ENCODE data around the gene ZDHHC1. TPM values are rescaled to one million over a fixed set of nuclear protein-coding genes. Genes with fewer than 3 reads are reported as not detected.
"Not testable (repeated sequence)": the region's sequence is repeated elsewhere in the genome, so short reads cannot be mapped to it uniquely, and the experiment has no call there.

ZDHHC1 gene
- total RNA-seq, 1 experiment from 2014 or later, result 9.9 TPM

GRCh38 chr16:67394155-67395104, 21.8 kb downstream of the ZDHHC1 start:
- no peak for DNase-seq (ENCODE audit: low read depth)

- no peak for DNase-seq (ENCODE audit: low read depth)
Observed at GRCh38 chr16:67393788-67394154, 22.5 kb downstream of the ZDHHC1 start.

GRCh38 chr16:67393111-67393787, 23.0 kb downstream of the ZDHHC1 start, which contains the start of gene TPPP3:
Gene TPPP3 (minus strand): TSS chr16:67393498. CDS start chr16:67391111, 2,387 bp downstream.
- peak; percentile 87 for DNase-seq (ENCODE audit: low read depth)

- DNase-seq (ENCODE audit: low read depth), result no peak
Observed at GRCh38 chr16:67392301-67393059, 23.8 kb downstream of the ZDHHC1 start.

- peak; percentile 22 for DNase-seq (ENCODE audit: low read depth)
Observed at GRCh38 chr16:67391424-67392300, 24.6 kb downstream of the ZDHHC1 start.

GRCh38 chr16:67390816-67391423, 25.4 kb downstream of the ZDHHC1 start:
- no peak for DNase-seq (ENCODE audit: low read depth)

GRCh38 chr16:67389911-67390815, 26.1 kb downstream of the ZDHHC1 start:
- no peak for DNase-seq (ENCODE audit: low read depth)

- no peak for DNase-seq (ENCODE audit: low read depth)
Observed at GRCh38 chr16:67388591-67388990, 27.7 kb downstream of the ZDHHC1 start.

GRCh38 chr16:67388191-67388590, 28.1 kb downstream of the ZDHHC1 start:
- DNase-seq (ENCODE audit: low read depth), result no peak

GRCh38 chr16:67387479-67388079, 28.7 kb downstream of the ZDHHC1 start:
- DNase-seq (ENCODE audit: low read depth), result no peak

GRCh38 chr16:67386861-67387455, 29.3 kb downstream of the ZDHHC1 start:
- DNase-seq (ENCODE audit: low read depth), result no peak

- no peak for DNase-seq (ENCODE audit: low read depth)
Observed at GRCh38 chr16:67384778-67385510, 31.3 kb downstream of the ZDHHC1 start.

GRCh38 chr16:67383284-67383683, 33.0 kb downstream of the ZDHHC1 start:
- DNase-seq (ENCODE audit: low read depth), result no peak

GRCh38 chr16:67378642-67379041, 37.6 kb downstream of the ZDHHC1 start:
- no peak for DNase-seq (ENCODE audit: low read depth)

GRCh38 chr16:67376012-67376411, 40.3 kb downstream of the ZDHHC1 start:
- DNase-seq (ENCODE audit: low read depth), result not testable (repeated sequence)

GRCh38 chr16:67372664-67373063, 43.6 kb downstream of the ZDHHC1 start:
- DNase-seq (ENCODE audit: low read depth), result peak; percentile 33

GRCh38 chr16:67370661-67371060, 45.6 kb downstream of the ZDHHC1 start:
- DNase-seq (ENCODE audit: low read depth), result no peak

Measured in LHCN-M2 (cell line).